Mesendoderm (in vitro differentiated cells): ENCODE measurements around the gene DOCK10.

Experiments
- DNase-seq: peaks from one replicate; pipeline ENCODE4 v3.0.0; 2013
- H2AK5ac ChIP-seq: 2 replicates; pipeline ENCODE4 v1.6.1; 2013; ENCODE audit warnings: low read length, inconsistent platforms
- H2BK120ac ChIP-seq: 2 replicates; pipeline ENCODE4 v1.6.1; 2013; ENCODE audit warnings: low read depth, mild to moderate bottlenecking, low read length, moderate library complexity, mixed read lengths
- H2BK15ac ChIP-seq: replicated peaks from 2 replicates; pipeline ENCODE4 v1.6.1; 2013; ENCODE audit warnings: low read depth, mild to moderate bottlenecking, moderate library complexity
- H2BK5ac ChIP-seq: 2 replicates; pipeline ENCODE4 v1.6.1; 2013; ENCODE audit warnings: low read length, inconsistent platforms
- H3K18ac ChIP-seq: 2 replicates; pipeline ENCODE4 v1.6.1; 2013; ENCODE audit warnings: mild to moderate bottlenecking, low read length, mixed read lengths
- H3K23ac ChIP-seq: one replicate; pipeline ENCODE4 v1.6.1; 2013; ENCODE audit warnings: low read length
- H3K27ac ChIP-seq: 2 replicates; pipeline ENCODE4 v1.5.1; 2013; ENCODE audit warnings: low read depth, mild to moderate bottlenecking, inconsistent platforms, low read length, moderate library complexity
- H3K27me3 ChIP-seq: 2 replicates; pipeline ENCODE4 v1.6.1; 2013; ENCODE audit warnings: low read length, control low read depth, mild to moderate bottlenecking, inconsistent platforms; ENCODE audit not compliant: insufficient read depth, poor library complexity
- H3K36me3 ChIP-seq: 2 replicates; pipeline ENCODE4 v1.6.1; 2013; ENCODE audit warnings: low read length, inconsistent platforms; ENCODE audit not compliant: control insufficient read depth, insufficient read depth
- H3K4ac ChIP-seq: one replicate; pipeline ENCODE4 v1.6.1; 2013; ENCODE audit warnings: low read depth, mild to moderate bottlenecking, low read length, moderate library complexity
- H3K4me1 ChIP-seq: 2 replicates; pipeline ENCODE4 v1.6.1; 2013; ENCODE audit warnings: low read depth, low read length, inconsistent platforms; ENCODE audit not compliant: control insufficient read depth
- H3K4me2 ChIP-seq: 2 replicates; pipeline ENCODE4 v1.6.1; 2013; ENCODE audit warnings: low read length
- H3K4me3 ChIP-seq: 2 replicates; pipeline ENCODE4 v1.5.1; 2013; ENCODE audit warnings: mild to moderate bottlenecking, low read length
- H3K56ac ChIP-seq: one replicate; pipeline ENCODE4 v1.6.1; 2013; ENCODE audit warnings: low read length
- H3K79me1 ChIP-seq: 2 replicates; pipeline ENCODE4 v1.6.1; 2013; ENCODE audit warnings: low read length, inconsistent platforms
- H3K79me2 ChIP-seq: 2 replicates; pipeline ENCODE4 v1.6.1; 2013; ENCODE audit warnings: mild to moderate bottlenecking, low read length; ENCODE audit not compliant: control insufficient read depth, insufficient read depth
- H3K9ac ChIP-seq: 2 replicates; pipeline ENCODE4 v1.6.1; 2013; ENCODE audit warnings: low read length, inconsistent platforms
- H4K5ac ChIP-seq: one replicate; pipeline ENCODE4 v1.6.1; 2013; ENCODE audit warnings: low read length
- H4K8ac ChIP-seq: one replicate; pipeline ENCODE4 v1.6.1; 2013; ENCODE audit warnings: low read depth, mild to moderate bottlenecking, control low read depth, low read length, moderate library complexity
- WGBS: extraction: QIAGEN DNeasy Blood & Tissue Kit; methylation state at CpG from one replicate; pipeline ENCODE4 v1.1.7; 2013; ENCODE audit warnings: low lambda C conversion rate, missing lambda C conversion rate; ENCODE audit not compliant: insufficient coverage; ENCODE audit errors: extremely low coverage; 5-methylcytosine and 5-hydroxymethylcytosine counted together

DOCK10 gene

DNA sequence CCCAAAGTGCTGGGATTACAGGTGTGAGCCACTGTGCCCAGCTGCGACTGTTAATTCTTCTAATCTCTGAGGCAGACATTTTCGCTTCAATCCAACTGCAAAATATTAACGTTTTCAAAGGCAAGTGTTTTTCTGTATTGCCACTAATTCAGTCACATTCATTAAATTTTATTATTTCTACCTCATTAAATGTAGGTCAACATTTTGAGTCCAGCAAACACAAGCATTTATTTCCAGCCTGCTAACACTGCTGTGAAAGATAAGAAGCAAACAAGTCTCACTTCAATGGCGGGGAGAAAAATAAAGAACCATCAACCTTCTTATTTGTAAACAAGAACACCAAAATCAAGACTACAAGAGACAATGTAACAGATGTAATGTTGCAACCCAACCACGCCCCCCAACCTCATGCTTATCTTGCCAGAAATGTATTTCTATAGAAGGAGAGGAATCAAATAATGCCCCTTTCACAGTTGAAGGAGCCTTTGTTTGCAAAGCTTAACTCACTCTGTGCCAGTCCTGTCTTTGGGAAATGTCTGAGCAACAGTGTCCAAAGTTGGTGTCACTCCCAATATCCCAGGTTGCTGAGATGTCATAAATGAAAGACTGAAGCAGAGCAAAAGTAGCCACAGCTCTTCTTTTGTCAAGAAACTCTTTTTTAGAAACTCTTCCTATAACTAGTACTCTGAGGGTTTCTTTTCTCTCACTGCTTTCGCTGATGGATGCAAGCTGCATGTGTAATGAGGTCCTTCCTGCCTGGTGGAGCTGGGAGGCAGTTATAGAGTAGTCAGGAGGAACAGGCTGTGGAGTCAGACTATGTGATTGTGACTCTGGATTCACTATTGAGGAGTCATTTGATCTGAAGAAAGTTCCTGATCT, 8.6 kb downstream of the DOCK10 start:
- no peak overlapping the region for H3K9ac ChIP-seq
- H3K56ac ChIP-seq, result no peak overlapping the region
- WGBS, result no CpG with 5 or more reads among the region's 6 CpGs
- DNase-seq, result no peak
- H4K5ac ChIP-seq, result no peak overlapping the region
- H2BK120ac ChIP-seq, result no peak overlapping the region
- H4K8ac ChIP-seq, result no peak overlapping the region
- no peak overlapping the region for H3K4me2 ChIP-seq
- H3K23ac ChIP-seq, result no peak overlapping the region
- H3K4me3 ChIP-seq, result no peak overlapping the region
- no peaks in the 10 kb centered on the region for H3K79me1 ChIP-seq
- H2BK5ac ChIP-seq, result no peak overlapping the region
- H3K4ac ChIP-seq, result no peak overlapping the region
- H2AK5ac ChIP-seq, result no peak overlapping the region
- H3K79me2 ChIP-seq, result no peaks in the 10 kb centered on the region
- no peak overlapping the region for H2BK15ac ChIP-seq
- H3K18ac ChIP-seq, result no peak overlapping the region
- no peak overlapping the region for H3K27ac ChIP-seq
- H3K4me1 ChIP-seq, result no peaks in the 10 kb centered on the region
- no peaks in the 10 kb centered on the region for H3K36me3 ChIP-seq
- no peaks in the 10 kb centered on the region for H3K27me3 ChIP-seq

DNA sequence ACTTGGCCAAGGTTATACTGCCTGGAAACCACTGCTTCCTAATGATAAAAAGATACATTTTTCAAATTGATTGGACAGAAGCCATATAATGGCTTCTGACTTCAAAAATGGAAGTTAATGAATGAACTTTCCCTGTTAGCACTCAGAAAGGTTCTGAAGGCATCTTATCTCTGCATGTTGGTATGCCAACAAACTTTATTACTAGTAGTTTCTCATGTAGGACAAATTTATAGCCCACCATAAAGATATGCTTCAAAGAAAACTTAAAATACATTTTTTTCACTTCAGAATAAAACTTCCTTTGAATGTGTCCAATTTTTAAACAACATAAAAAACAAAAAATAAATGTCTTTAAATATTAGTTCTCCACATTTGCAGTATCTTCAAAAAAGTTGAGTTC, 10.0 kb downstream of the DOCK10 start:
- no peak overlapping the region for H3K4me2 ChIP-seq
- H3K4ac ChIP-seq, result no peak overlapping the region
- no peaks in the 10 kb centered on the region for H3K79me1 ChIP-seq
- no peak overlapping the region for H3K9ac ChIP-seq
- no peak overlapping the region for H2BK5ac ChIP-seq
- H4K8ac ChIP-seq, result no peak overlapping the region
- no peak overlapping the region for H2AK5ac ChIP-seq
- H3K36me3 ChIP-seq, result no peaks in the 10 kb centered on the region
- H2BK15ac ChIP-seq, result no peak overlapping the region
- H2BK120ac ChIP-seq, result no peak overlapping the region
- no peak overlapping the region for H4K5ac ChIP-seq
- H3K23ac ChIP-seq, result no peak overlapping the region
- no peak overlapping the region for H3K27ac ChIP-seq
- H3K18ac ChIP-seq, result no peak overlapping the region
- no peak overlapping the region for H3K4me3 ChIP-seq
- H3K27me3 ChIP-seq, result no peaks in the 10 kb centered on the region
- no peak overlapping the region for H3K56ac ChIP-seq
- no peaks in the 10 kb centered on the region for H3K79me2 ChIP-seq
- no peaks in the 10 kb centered on the region for H3K4me1 ChIP-seq
- no peak for DNase-seq

DNA sequence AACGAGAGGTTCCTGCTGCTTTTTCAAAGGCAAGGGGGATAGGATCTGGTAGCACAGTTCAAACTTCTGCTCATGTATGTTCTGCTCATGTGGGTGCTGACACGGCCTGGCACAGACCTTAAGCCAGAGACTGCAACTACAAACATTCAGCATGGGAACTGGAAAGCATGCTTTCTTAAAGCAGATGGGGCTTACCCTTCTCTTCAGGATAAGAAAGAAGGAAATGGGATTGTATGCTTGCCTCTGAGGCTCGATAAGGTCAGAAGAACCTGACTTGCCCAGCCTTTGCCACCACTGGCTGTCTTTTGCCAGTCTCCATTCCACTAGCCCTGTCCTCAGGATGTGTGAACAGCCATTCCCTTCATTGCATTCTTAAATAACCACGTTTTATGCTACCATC, 10.7 kb downstream of the DOCK10 start:
- WGBS, result no CpG with 5 or more reads among the region's 4 CpGs
- no peaks in the 10 kb centered on the region for H3K4me1 ChIP-seq
- H3K36me3 ChIP-seq, result no peaks in the 10 kb centered on the region
- H3K79me1 ChIP-seq, result no peaks in the 10 kb centered on the region
- H3K27ac ChIP-seq, result no peak overlapping the region
- no peak overlapping the region for H3K23ac ChIP-seq
- H3K27me3 ChIP-seq, result no peaks in the 10 kb centered on the region
- H2AK5ac ChIP-seq, result no peak overlapping the region
- H3K4me2 ChIP-seq, result no peak overlapping the region
- no peak overlapping the region for H3K56ac ChIP-seq
- no peak overlapping the region for H4K8ac ChIP-seq
- H3K79me2 ChIP-seq, result no peaks in the 10 kb centered on the region
- no peak overlapping the region for H2BK15ac ChIP-seq
- H3K4ac ChIP-seq, result no peak overlapping the region
- H2BK120ac ChIP-seq, result no peak overlapping the region
- DNase-seq, result no peak
- no peak overlapping the region for H3K9ac ChIP-seq
- H3K4me3 ChIP-seq, result no peak overlapping the region
- no peak overlapping the region for H4K5ac ChIP-seq
- no peak overlapping the region for H3K18ac ChIP-seq
- no peak overlapping the region for H2BK5ac ChIP-seq

DNA sequence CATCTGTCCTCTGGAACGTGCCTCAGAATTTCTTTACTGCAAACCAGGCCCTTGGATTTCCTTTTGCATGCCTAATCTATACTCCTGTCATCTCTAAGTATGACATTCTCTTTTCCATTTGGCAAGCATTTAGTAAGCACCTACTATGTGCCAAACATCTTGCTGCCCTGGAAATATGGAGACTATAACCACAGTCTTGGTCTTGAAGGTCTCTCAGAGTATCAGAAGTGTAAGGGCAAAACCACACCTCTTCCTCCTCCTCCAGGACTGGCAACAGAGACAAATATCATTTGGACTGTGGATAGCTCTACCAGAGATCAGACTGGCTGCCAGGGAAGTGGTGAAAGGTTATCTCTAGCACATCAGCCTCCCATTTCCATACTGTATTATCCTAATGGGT, 11.4 kb downstream of the DOCK10 start:
- no peak overlapping the region for H3K9ac ChIP-seq
- H3K79me2 ChIP-seq, result no peaks in the 10 kb centered on the region
- H3K4me1 ChIP-seq, result no peaks in the 10 kb centered on the region
- H3K4ac ChIP-seq, result no peak overlapping the region
- H3K56ac ChIP-seq, result no peak overlapping the region
- no peak overlapping the region for H3K27ac ChIP-seq
- H4K8ac ChIP-seq, result no peak overlapping the region
- H4K5ac ChIP-seq, result no peak overlapping the region
- no peak overlapping the region for H2BK15ac ChIP-seq
- H3K4me2 ChIP-seq, result no peak overlapping the region
- H3K23ac ChIP-seq, result no peak overlapping the region
- H3K18ac ChIP-seq, result no peak overlapping the region
- H3K27me3 ChIP-seq, result no peaks in the 10 kb centered on the region
- WGBS, result no CpG with 5 or more reads among the region's 1 CpG
- H2AK5ac ChIP-seq, result no peak overlapping the region
- no peak overlapping the region for H2BK120ac ChIP-seq
- DNase-seq, result no peak
- no peak overlapping the region for H2BK5ac ChIP-seq
- H3K4me3 ChIP-seq, result no peak overlapping the region
- no peaks in the 10 kb centered on the region for H3K36me3 ChIP-seq
- H3K79me1 ChIP-seq, result no peaks in the 10 kb centered on the region

DNA sequence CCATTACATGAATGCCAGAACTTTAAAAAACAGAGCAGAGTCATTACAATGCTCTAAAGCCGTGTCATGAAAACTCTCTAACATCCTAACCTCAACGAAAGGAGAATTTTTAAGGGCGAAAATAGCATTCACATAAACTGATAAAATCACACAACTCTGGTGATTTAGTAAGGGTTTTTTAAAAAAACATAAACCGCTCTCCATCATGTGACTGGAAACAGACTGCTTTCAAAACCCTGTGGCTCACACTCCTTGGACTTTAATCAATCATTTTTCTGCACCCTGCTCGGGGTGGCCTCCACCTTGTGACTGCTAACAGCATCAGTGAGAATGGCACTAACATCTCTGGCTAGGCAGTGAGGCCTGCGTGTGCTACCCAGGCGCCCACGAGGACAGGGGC, 12.1 kb downstream of the DOCK10 start:
- no peak overlapping the region for H2BK15ac ChIP-seq
- H3K79me2 ChIP-seq, result no peaks in the 10 kb centered on the region
- H2AK5ac ChIP-seq, result no peak overlapping the region
- H3K36me3 ChIP-seq, result no peaks in the 10 kb centered on the region
- WGBS, result no CpG with 5 or more reads among the region's 8 CpGs
- no peak overlapping the region for H4K5ac ChIP-seq
- no peak overlapping the region for H3K18ac ChIP-seq
- no peaks in the 10 kb centered on the region for H3K4me1 ChIP-seq
- H3K4ac ChIP-seq, result no peak overlapping the region
- no peak overlapping the region for H4K8ac ChIP-seq
- no peak overlapping the region for H3K4me2 ChIP-seq
- no peak overlapping the region for H2BK120ac ChIP-seq
- no peak overlapping the region for H2BK5ac ChIP-seq
- no peak overlapping the region for H3K27ac ChIP-seq
- no peak overlapping the region for H3K4me3 ChIP-seq
- no peak overlapping the region for H3K23ac ChIP-seq
- no peak for DNase-seq
- H3K56ac ChIP-seq, result no peak overlapping the region
- H3K79me1 ChIP-seq, result no peaks in the 10 kb centered on the region
- H3K9ac ChIP-seq, result no peak overlapping the region
- H3K27me3 ChIP-seq, result no peaks in the 10 kb centered on the region

DNA sequence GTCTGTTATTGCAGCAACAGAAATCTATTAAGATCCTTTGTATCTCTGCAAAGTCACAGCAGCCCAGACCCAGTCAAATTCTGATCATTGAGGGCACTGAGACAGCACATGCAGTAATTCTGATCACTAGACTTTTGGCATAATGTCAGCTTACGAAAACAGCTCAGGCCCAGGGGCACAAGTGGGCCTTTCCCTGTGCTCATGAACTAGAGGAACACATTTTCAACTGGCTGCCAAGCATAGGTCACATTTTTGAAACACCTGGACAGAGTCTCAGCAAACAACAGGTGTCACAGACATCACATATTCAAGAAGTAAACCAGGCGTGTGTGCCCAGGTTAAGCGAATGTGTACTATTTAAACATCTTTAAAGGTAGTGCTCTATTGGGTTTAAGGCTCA, 13.7 kb downstream of the DOCK10 start:
- DNase-seq, result no peak
- no peak overlapping the region for H4K5ac ChIP-seq
- no peak overlapping the region for H3K9ac ChIP-seq
- no peaks in the 10 kb centered on the region for H3K79me2 ChIP-seq
- no peak overlapping the region for H3K4ac ChIP-seq
- no peak overlapping the region for H3K4me3 ChIP-seq
- no peaks in the 10 kb centered on the region for H3K79me1 ChIP-seq
- no peak overlapping the region for H4K8ac ChIP-seq
- H3K4me2 ChIP-seq, result no peak overlapping the region
- H3K36me3 ChIP-seq, result no peaks in the 10 kb centered on the region
- H3K27ac ChIP-seq, result no peak overlapping the region
- no peak overlapping the region for H3K56ac ChIP-seq
- H3K23ac ChIP-seq, result no peak overlapping the region
- no peak overlapping the region for H2BK5ac ChIP-seq
- H2BK120ac ChIP-seq, result no peak overlapping the region
- H3K27me3 ChIP-seq, result no peaks in the 10 kb centered on the region
- no peak overlapping the region for H2AK5ac ChIP-seq
- no peak overlapping the region for H2BK15ac ChIP-seq
- H3K4me1 ChIP-seq, result no peaks in the 10 kb centered on the region
- WGBS, result no CpG with 5 or more reads among the region's 3 CpGs
- H3K18ac ChIP-seq, result no peak overlapping the region
